DMS114 treated with DMSO at 0.1 percent for 48 hours (cell line): Measurements from ENCODE around the gene RELL1.
"Not testable (repeated sequence)": the region's sequence is repeated elsewhere in the genome, so short reads cannot be mapped to it uniquely, and the experiment has no call there.

Experiments
- DNase-seq: peaks from one replicate; lab custom pipeline; 2025; ENCODE audit not compliant: unreplicated experiment; lab: John Stamatoyannopoulos, UW

The RELL1 gene

DNA sequence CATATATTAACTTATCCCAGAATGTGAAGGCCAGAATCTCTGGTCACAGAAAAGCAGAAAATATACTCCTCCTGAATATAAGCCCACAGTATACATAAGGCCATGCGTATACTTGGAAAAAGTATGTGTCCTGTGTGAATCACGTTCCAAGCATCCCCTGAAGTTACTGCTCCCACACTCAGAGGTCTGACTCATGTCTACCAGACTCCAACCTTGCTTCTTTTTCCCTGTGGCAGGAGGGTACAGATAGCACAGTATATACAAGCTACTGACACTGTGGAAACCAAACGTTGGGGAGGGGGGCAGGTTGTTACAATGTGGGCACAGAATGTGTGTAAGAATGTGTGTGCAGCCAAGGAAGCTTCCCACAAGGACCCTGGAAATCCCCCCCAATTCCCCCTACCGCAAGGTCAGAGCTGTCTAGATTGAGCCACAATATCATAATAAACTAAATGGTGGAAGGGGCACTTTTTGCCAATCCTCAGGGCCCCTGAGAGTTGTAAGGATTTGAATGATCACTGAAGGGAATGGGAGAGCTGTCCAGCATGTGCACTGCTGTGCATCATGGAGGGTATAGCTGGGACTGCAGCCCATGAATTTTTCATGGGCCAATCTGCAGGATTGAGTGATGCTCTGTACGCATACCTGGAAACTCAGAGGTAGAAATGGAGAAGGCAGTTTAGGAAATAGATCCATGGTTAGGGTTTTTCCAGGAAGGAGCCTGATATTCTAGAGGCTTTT lies 7.4 kb upstream of the RELL1 start:
- no peak for DNase-seq

DNA sequence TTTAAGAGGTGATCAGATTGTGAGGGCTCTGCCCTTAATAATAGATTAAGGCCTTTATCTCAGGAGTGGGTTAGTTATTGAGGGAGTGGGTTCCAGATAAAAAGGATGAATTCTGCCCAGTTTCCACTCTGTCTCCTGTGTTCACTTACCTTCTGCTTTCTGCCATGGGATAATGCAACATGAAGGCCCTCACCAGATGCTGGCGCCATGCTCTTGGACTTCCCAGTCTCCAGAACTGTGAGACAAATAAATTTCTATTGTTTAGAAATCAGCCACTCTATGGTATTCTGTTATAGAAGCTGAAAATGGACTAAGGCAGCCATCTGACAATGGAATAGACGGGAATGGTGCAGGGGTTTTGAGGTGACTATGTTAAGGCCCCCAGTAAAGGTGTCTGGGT lies 6.9 kb upstream of the RELL1 start:
- DNase-seq: no peak

DNA sequence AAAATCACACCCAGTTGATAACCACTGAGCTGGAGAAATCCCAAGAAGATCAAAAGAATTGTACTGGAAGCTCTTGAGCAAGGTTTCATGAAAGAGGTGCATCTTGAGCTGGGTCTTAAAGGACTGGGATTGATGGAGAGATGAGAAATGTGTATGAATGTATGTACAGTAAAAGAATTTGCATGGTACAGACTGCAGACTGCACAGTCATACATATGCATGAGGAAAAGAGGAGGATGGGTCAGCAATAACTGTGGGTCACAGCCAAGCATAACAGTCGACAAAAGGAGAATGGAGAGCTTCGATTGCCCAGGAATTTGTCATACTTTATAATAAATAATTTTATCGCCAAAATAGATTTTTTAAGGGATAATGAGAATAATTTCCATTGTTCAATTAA lies 4.8 kb upstream of the RELL1 start:
- no peak for DNase-seq

GRCh38 chr4:37689353-37690095 lies 3.3 kb upstream of the RELL1 start:
- DNase-seq: no peak

- DNase-seq: no peak
Observed at GRCh38 chr4:37687681-37688080, 1.5 kb upstream of the RELL1 start.

- no peak for DNase-seq
Observed at GRCh38 chr4:37687194-37687562, 1.0 kb upstream of the RELL1 start.

GRCh38 chr4:37685823-37686372 lies 278 bp downstream of the RELL1 start:
- DNase-seq: no peak

- no peak for DNase-seq
Observed at GRCh38 chr4:37685161-37685822, 884 bp downstream of the RELL1 start.

GRCh38 chr4:37684154-37684553 lies 2.0 kb downstream of the RELL1 start:
- no peak for DNase-seq

GRCh38 chr4:37682701-37683401 lies 3.3 kb downstream of the RELL1 start:
- no peak for DNase-seq

DNA sequence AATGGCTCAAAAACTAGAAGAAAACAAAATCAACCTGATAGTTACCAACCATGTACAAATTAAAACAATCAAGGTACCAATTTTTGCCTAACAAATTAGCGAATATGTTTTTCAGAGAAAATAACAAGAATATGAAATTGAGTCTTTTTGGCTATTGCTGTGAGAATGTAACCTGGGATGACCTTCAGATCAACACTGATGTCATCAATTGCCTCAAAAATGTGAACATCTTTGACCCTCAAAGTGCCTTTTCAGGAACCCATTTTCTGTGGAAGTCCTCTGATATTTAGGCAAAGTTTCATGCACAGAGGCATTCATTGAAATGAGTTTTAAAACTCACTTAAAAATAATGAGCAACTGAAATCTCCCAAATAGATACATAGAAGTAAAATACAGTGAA lies 6.1 kb downstream of the RELL1 start:
- no peak for DNase-seq

GRCh38 chr4:37679301-37679700 lies 6.9 kb downstream of the RELL1 start:
- no peak for DNase-seq

GRCh38 chr4:37678624-37679023 lies 7.6 kb downstream of the RELL1 start:
- DNase-seq: no peak

- no peak for DNase-seq
Observed at GRCh38 chr4:37675587-37676290, 10.4 kb downstream of the RELL1 start.

- DNase-seq: no peak
Observed at GRCh38 chr4:37674439-37674838, 11.7 kb downstream of the RELL1 start.

DNA sequence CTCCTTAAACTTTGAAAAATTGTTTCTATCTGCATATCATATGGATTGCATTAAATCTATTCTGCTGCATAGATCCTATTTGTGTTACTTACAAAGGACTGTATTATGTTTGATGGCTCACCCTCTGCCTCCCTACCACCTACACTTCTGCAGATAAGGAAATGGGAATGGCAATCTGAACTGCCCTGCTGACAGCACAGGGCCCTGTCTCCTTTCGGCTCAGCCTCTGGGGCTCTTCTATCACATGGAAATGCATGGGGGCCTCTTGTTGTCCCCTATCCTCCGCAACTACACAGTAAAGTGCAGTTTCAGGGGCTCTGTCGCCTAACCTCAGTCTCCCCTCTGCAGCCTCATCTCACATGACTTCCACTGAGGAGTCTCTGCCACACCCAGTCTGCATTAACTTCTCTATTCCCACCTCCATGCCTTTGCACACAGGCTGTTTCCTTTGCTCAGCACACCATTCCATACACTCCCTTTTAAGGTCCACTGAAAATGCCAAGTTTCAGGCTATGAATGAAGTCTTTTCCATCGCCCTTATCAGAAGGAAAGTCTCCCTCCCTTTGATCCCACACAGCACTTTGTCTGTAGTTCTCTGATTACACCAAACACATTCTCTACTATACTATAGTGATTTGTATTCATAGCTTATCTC lies 12.5 kb downstream of the RELL1 start:
- no peak for DNase-seq

DNA sequence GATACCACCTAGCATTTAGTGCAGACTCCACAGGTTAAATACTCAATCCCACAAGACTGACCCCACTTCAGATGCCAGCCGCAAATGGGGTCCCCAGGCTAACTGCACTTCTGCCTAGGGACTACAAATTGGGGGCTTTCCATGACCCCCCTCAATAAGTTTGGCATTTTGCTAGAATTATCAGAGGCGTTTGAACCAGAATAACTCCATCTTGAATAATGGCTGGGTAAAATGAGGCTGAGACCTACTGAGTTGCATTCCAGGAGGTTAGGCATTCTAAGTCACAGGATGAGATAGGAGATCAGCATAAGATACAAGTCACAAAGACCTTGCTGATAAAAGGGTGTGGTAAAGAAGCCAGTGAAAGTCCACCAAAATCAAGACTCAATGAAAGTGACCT lies 15.1 kb downstream of the RELL1 start:
- DNase-seq: no peak

DNA sequence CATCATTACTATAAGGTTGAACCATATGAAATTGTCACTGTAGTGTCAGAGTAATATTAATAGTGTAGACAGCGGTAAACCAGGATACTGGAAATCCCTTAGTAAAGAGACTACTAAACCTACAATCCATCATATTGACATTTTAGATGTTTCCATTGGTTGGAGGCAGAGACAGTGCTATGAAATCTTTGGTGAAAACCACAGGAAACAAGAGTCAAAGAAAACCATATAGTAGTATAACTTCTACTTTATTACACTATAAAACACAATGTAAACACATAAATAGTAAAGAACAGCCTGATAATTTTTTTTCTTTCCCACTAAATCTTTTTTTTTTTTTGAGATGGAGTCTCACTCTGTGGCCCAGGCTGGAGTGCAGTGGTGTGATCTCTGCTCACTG lies 15.9 kb downstream of the RELL1 start:
- no peak for DNase-seq

- DNase-seq: not testable (repeated sequence)
Observed at GRCh38 chr4:37669124-37669523, 17.1 kb downstream of the RELL1 start.
